ENCODE data around the gene TMEM151B. TPM values are rescaled to one million over a fixed set of nuclear protein-coding genes. Genes with fewer than 3 reads are reported as not detected.

The TMEM151B gene
- total RNA-seq (2014; rRNA removed; shearing (Covaris generic)), result 1.2 and 1.5 TPM in 2 replicates

GRCh38 chr6:44269921-44270525, at the start of gene TMEM151B:
Gene TMEM151B (plus strand): TSS chr6:44270450. CDS start chr6:44270743, 293 bp downstream.
- Histone ChIP-seq H3K36me3 (no peaks in the 10 kb centered on the region), H3K27ac (no peak within 1 kb of the TSS), H3K4me1 (no peaks in the 10 kb centered on the region), H3K9me3 (replicated peaks) (no peaks in the 10 kb centered on the region), H3K4me3 (peak within 1 kb of the TSS; percentile 48), H3K27me3 (peaks cover 19% of the 10 kb centered on the region)
- no peak for DNase-seq

- no peaks in the 10 kb centered on the region for H3K9me3 ChIP-seq (replicated peaks)
- peaks cover 37% of the 10 kb centered on the region for H3K4me1 ChIP-seq
- no peak for DNase-seq
- peak overlapping the region; percentile 69 for H3K27ac ChIP-seq
- no peaks in the 10 kb centered on the region; the same call in 1 of the 2 replicates for H3K36me3 ChIP-seq
- no peak overlapping the region for H3K4me3 ChIP-seq
- H3K27me3 ChIP-seq, result no peaks in the 10 kb centered on the region
These were observed 49.3 kb upstream of the TMEM151B start for GRCh38 chr6:44220913-44221290.

- no peaks in the 10 kb centered on the region; the same call in 1 of the 2 replicates for H3K36me3 ChIP-seq
- peaks cover 38% of the 10 kb centered on the region for H3K4me1 ChIP-seq
- peak overlapping the region; percentile 69 for H3K27ac ChIP-seq
- DNase-seq, result peak; percentile 93 to 94
- H3K4me3 ChIP-seq, result no peak overlapping the region
- H3K27me3 ChIP-seq, result no peaks in the 10 kb centered on the region
- H3K9me3 ChIP-seq (replicated peaks), result no peaks in the 10 kb centered on the region
These were observed 48.8 kb upstream of the TMEM151B start for GRCh38 chr6:44221291-44221960.

GRCh38 chr6:44221961-44222335, 48.3 kb upstream of the TMEM151B start:
- DNase-seq, result no peak
- Histone ChIP-seq H3K4me1 (peaks cover 43% of the 10 kb centered on the region), H3K36me3 (no peaks in the 10 kb centered on the region; the same call in 1 of the 2 replicates), H3K4me3 (no peak overlapping the region), H3K27ac (peak overlapping the region; percentile 69), H3K9me3 (replicated peaks) (no peaks in the 10 kb centered on the region), H3K27me3 (no peaks in the 10 kb centered on the region)

- peak overlapping the region; percentile 80 for H3K4me3 ChIP-seq
- H3K9me3 ChIP-seq (replicated peaks), result no peaks in the 10 kb centered on the region
- peak overlapping the region; percentile 46; the same call in 1 of the 2 replicates for H3K27ac ChIP-seq
- H3K36me3 ChIP-seq, result no peaks in the 10 kb centered on the region; the same call in 1 of the 2 replicates
- no peak for DNase-seq
- H3K4me1 ChIP-seq, result peaks cover 46% of the 10 kb centered on the region
- H3K27me3 ChIP-seq, result no peaks in the 10 kb centered on the region
These were observed 47.5 kb upstream of the TMEM151B start for GRCh38 chr6:44222486-44223318.

- no peaks in the 10 kb centered on the region for H3K27me3 ChIP-seq
- no peaks in the 10 kb centered on the region for H3K36me3 ChIP-seq
- peaks cover 41% of the 10 kb centered on the region for H3K4me1 ChIP-seq
- H3K4me3 ChIP-seq, result peak within 1 kb of the TSS; percentile 80
- peak; percentile 87 to 88 for DNase-seq
- H3K27ac ChIP-seq, result peak within 1 kb of the TSS; percentile 53; the same call in 1 of the 2 replicates
- no peaks in the 10 kb centered on the region for H3K9me3 ChIP-seq (replicated peaks)
These were observed 46.8 kb upstream of the TMEM151B start, which contains the start of gene SLC29A1 for GRCh38 chr6:44223319-44224028. Gene SLC29A1 (plus strand): TSS chr6:44223595. CDS start chr6:44227314, 3,719 bp downstream.

GRCh38 chr6:44224029-44224964, 46.0 kb upstream of the TMEM151B start:
- DNase-seq, result peak in 1 of 2 experiments; percentile 49
- Histone ChIP-seq H3K36me3 (peaks cover 7% of the 10 kb centered on the region; the same call in 1 of the 2 replicates), H3K9me3 (replicated peaks) (no peaks in the 10 kb centered on the region), H3K4me3 (peak overlapping the region; percentile 80), H3K27me3 (no peaks in the 10 kb centered on the region), H3K4me1 (peaks cover 41% of the 10 kb centered on the region), H3K27ac (no peak overlapping the region; the same call in 1 of the 2 replicates)

- no peak overlapping the region for H3K27ac ChIP-seq
- H3K9me3 ChIP-seq (replicated peaks), result no peaks in the 10 kb centered on the region
- DNase-seq, result no peak
- peaks cover 10% of the 10 kb centered on the region; the same call in 1 of the 2 replicates for H3K36me3 ChIP-seq
- no peaks in the 10 kb centered on the region for H3K27me3 ChIP-seq
- H3K4me1 ChIP-seq, result peaks cover 41% of the 10 kb centered on the region
- H3K4me3 ChIP-seq, result no peak overlapping the region; the same call in 1 of the 2 replicates
These were observed 45.3 kb upstream of the TMEM151B start for GRCh38 chr6:44224965-44225305.

GRCh38 chr6:44225579-44226325, 44.5 kb upstream of the TMEM151B start:
- H3K4me1 ChIP-seq, result peaks cover 41% of the 10 kb centered on the region
- H3K4me3 ChIP-seq, result no peak overlapping the region; the same call in 1 of the 2 replicates
- peak overlapping the region; percentile 12; the same call in 1 of the 2 replicates for H3K27ac ChIP-seq
- H3K36me3 ChIP-seq, result peaks cover 12% of the 10 kb centered on the region; the same call in 1 of the 2 replicates
- no peaks in the 10 kb centered on the region for H3K9me3 ChIP-seq (replicated peaks)
- peak in 1 of 2 experiments; percentile 54 for DNase-seq
- no peaks in the 10 kb centered on the region for H3K27me3 ChIP-seq

GRCh38 chr6:44226368-44227147, 43.7 kb upstream of the TMEM151B start:
- Histone ChIP-seq H3K4me1 (peaks cover 35% of the 10 kb centered on the region), H3K9me3 (replicated peaks) (no peaks in the 10 kb centered on the region), H3K4me3 (no peak overlapping the region; the same call in 1 of the 2 replicates), H3K27me3 (no peaks in the 10 kb centered on the region), H3K36me3 (peaks cover 16% of the 10 kb centered on the region; the same call in 1 of the 2 replicates), H3K27ac (peak overlapping the region; percentile 12; the same call in 1 of the 2 replicates)
- DNase-seq, result peak; percentile 72

GRCh38 chr6:44227148-44227793, 43.0 kb upstream of the TMEM151B start:
- H3K4me1 ChIP-seq, result peaks cover 32% of the 10 kb centered on the region
- peaks cover 20% of the 10 kb centered on the region; the same call in 1 of the 2 replicates for H3K36me3 ChIP-seq
- H3K4me3 ChIP-seq, result no peak overlapping the region
- H3K9me3 ChIP-seq (replicated peaks), result no peaks in the 10 kb centered on the region
- peak in 1 of 2 experiments; percentile 18 for DNase-seq
- no peak overlapping the region; the same call in 1 of the 2 replicates for H3K27ac ChIP-seq
- H3K27me3 ChIP-seq, result no peaks in the 10 kb centered on the region

All from SJCRH30 (cell line).